ENCODE data around the gene THSD4. TPM values are rescaled to one million over a fixed set of nuclear protein-coding genes. Genes with fewer than 3 reads are reported as not detected.

The THSD4 gene
- total and polyA plus RNA-seq, 2 of the 8 experiments (the other 6 are each of a cell fraction or from before 2014, with no cell fraction given), result 2.5 to 6.2 TPM

GRCh38 chr15:71219645-71220044 is 104.4 kb downstream of the THSD4 start:
- no peak overlapping the region for H3K23ac ChIP-seq (ENCODE audit: insufficient read length)
- no peaks in the 10 kb centered on the region for H3K79me2 ChIP-seq (ENCODE audit: control insufficient read depth in 1 of 2, insufficient read depth in 2 of 2, low read length in 2 of 2)
- H3K23me2 ChIP-seq (ENCODE audit: low read depth, low read length), result no peaks in the 10 kb centered on the region; the same call in 1 of the 2 replicates
- no peak overlapping the region for H4K8ac ChIP-seq (ENCODE audit: extremely low read depth, insufficient read depth, low read length)
- H3K56ac ChIP-seq (replicated peaks; ENCODE audit: insufficient read length, low read depth, low read length), result no peak overlapping the region
- no peak overlapping the region for H2BK120ac ChIP-seq (replicated peaks; ENCODE audit: low read depth, low read length)
- FAIRE-seq (no peak), DNase-seq (ENCODE audit: low read depth in 1 of 2, low spot score in 2 of 2) (no peak)
- no peak for TF ChIP-seq NANOG (IDR thresholded peaks at IDR 0.05; ENCODE audit: insufficient read depth, low read depth, low read length, poor library complexity, severe bottlenecking)
- no peak for TF ChIP-seq HDAC2 (IDR thresholded peaks at IDR 0.05; ENCODE audit: borderline replicate concordance in 1 of 2, low read depth in 2 of 2, low read length in 2 of 2)
- TF ChIP-seq MAFK (IDR thresholded peaks at IDR 0.05; ENCODE audit: low read depth, low read length), result no peak
- no peak overlapping the region for H3K18ac ChIP-seq (ENCODE audit: extremely low read depth, low read length)
- peaks cover 0 to 3% (median 1%) of the 10 kb centered on the region in 4 experiments; a peak in 3 of 7 replicates for H3K4me1 ChIP-seq (replicated peaks in 1 of 4; ENCODE audit: control insufficient read depth in 3 of 4, insufficient read depth in 4 of 4, low read length in 3 of 4)
- no peak overlapping the region for H2BK20ac ChIP-seq (ENCODE audit: low read length)
- H2BK15ac ChIP-seq (ENCODE audit: low read length), result no peak overlapping the region
- no peaks in the 10 kb centered on the region for H3K36me3 ChIP-seq (ENCODE audit: control insufficient read depth in 2 of 4, insufficient read depth in 4 of 4, low read length in 3 of 4)
- H2BK5ac ChIP-seq (ENCODE audit: low read depth, low read length), result no peak overlapping the region
- no peak overlapping the region for H3K4ac ChIP-seq (replicated peaks; ENCODE audit: insufficient read length, low read depth, low read length)
- no peaks in the 10 kb centered on the region for H4K20me1 ChIP-seq (replicated peaks in 1 of 2; ENCODE audit: control insufficient read depth in 1 of 2, insufficient read depth in 2 of 2, low read length in 2 of 2)
- H3K9me3 ChIP-seq (ENCODE audit: insufficient read depth in 2 of 2, low read depth in 1 of 2, low read length in 1 of 2), result no peaks in the 10 kb centered on the region
- no peak overlapping the region for H4K91ac ChIP-seq (replicated peaks; ENCODE audit: insufficient read length, low read length)
- H4K5ac ChIP-seq (ENCODE audit: insufficient read length, low read depth, low read length), result no peak overlapping the region
- H3K9ac ChIP-seq (replicated peaks in 1 of 4; ENCODE audit: extremely low read depth in 1 of 4, low read depth in 3 of 4, low read length in 3 of 4), result no peak overlapping the region
- H3K79me1 ChIP-seq (ENCODE audit: low read depth, low read length), result no peaks in the 10 kb centered on the region
- H3K27me3 ChIP-seq (replicated peaks in 1 of 4; ENCODE audit: control insufficient read depth in 3 of 4, extremely low read depth in 1 of 4, insufficient read depth in 3 of 4, low read length in 3 of 4), result peaks cover 0 to 10% (median 4%) of the 10 kb centered on the region in 4 experiments; a peak in 6 of 7 replicates
- no peak overlapping the region for H3K4me3 ChIP-seq (ENCODE audit: extremely low read depth in 1 of 4, insufficient read depth in 2 of 4, low read depth in 3 of 4, low read length in 4 of 4)
- CTCF ChIA-PET (ENCODE audit: partially characterized antibody), result interaction anchor here (0.6 kb wide), 1 partner anchor 143 kb away, joined by 3 read pairs; no protein-coding TSS in a partner anchor
- 76% methylated on average over 2 of the region's 2 CpGs; no CpG with 5 or more reads in 1 of the 2 experiments for WGBS, 2 experiments (ENCODE audit: extremely low coverage in 1 of 2, insufficient coverage in 1 of 2, insufficient read length in 1 of 2, insufficient replicate concordance in 2 of 2, low coverage in 1 of 2, low lambda C conversion rate in 2 of 2, missing lambda C conversion rate in 1 of 2)
- H2AFZ ChIP-seq (ENCODE audit: low read length), result no peak overlapping the region
- H2AK5ac ChIP-seq (ENCODE audit: low read depth, low read length), result no peak overlapping the region
- no peak overlapping the region for H3K14ac ChIP-seq (ENCODE audit: insufficient read length)
- no peak overlapping the region for H2BK12ac ChIP-seq (ENCODE audit: low read depth, low read length)
- H3K4me2 ChIP-seq (ENCODE audit: insufficient read depth in 1 of 2, low read depth in 2 of 2, low read length in 2 of 2), result no peak overlapping the region
- no peak overlapping the region for H3K27ac ChIP-seq (ENCODE audit: low read depth, low read length)
- POLR2A ChIA-PET (ENCODE audit: partially characterized antibody), result no interaction called here

Measured in H1 (cell line).